ENCODE data around the gene MTUS2. TPM values are rescaled to one million over a fixed set of nuclear protein-coding genes. Genes with fewer than 3 reads are reported as not detected.

Gene MTUS2
- not detected in 2 replicates for total RNA-seq (2014; rRNA removed; shearing (Covaris generic))
- 0.01 and 0.06 TPM in 2 replicates for polyA plus RNA-seq (2015; cell fraction: cytosol; rRNA removed)
- polyA plus RNA-seq (2015; cell fraction: nucleus; rRNA removed): 0.31 and 0.51 TPM in 2 replicates

GRCh38 chr13:28820099-28821051, at the start of gene MTUS2:
MTUS2 (plus strand) TSS chr13:28820339.
- no peak for DNase-seq (ENCODE audit: low read depth, low spot score)
- in situ Hi-C loops (cut with HindIII; ENCODE audit: low pct_unique_long_range_greater_than_20kb, low sequenced_read_pairs): no loop called here

GRCh38 chr13:28778308-28779215, 41.6 kb upstream of the MTUS2 start:
- in situ Hi-C loops (cut with HindIII; ENCODE audit: low pct_unique_long_range_greater_than_20kb, low sequenced_read_pairs): no loop called here
- no peak for DNase-seq (ENCODE audit: low read depth, low spot score)

- peak; percentile 4 for DNase-seq (ENCODE audit: low read depth, low spot score)
- in situ Hi-C loops (cut with HindIII; ENCODE audit: low pct_unique_long_range_greater_than_20kb, low sequenced_read_pairs): no loop called here
Measured at GRCh38 chr13:28792992-28793391, 27.1 kb upstream of the MTUS2 start.

GRCh38 chr13:28794396-28794795, 25.7 kb upstream of the MTUS2 start:
- in situ Hi-C loops (cut with HindIII; ENCODE audit: low pct_unique_long_range_greater_than_20kb, low sequenced_read_pairs): no loop called here
- peak; percentile 94 for DNase-seq (ENCODE audit: low read depth, low spot score)

- DNase-seq (ENCODE audit: low read depth, low spot score): no peak
- in situ Hi-C loops (cut with HindIII; ENCODE audit: low pct_unique_long_range_greater_than_20kb, low sequenced_read_pairs): no loop called here
Measured at GRCh38 chr13:28796938-28797257, 23.2 kb upstream of the MTUS2 start.

- peak; percentile 61 for DNase-seq (ENCODE audit: low read depth, low spot score)
- in situ Hi-C loops (cut with HindIII; ENCODE audit: low pct_unique_long_range_greater_than_20kb, low sequenced_read_pairs): no loop called here
Measured at GRCh38 chr13:28805193-28805819, 14.8 kb upstream of the MTUS2 start.

GRCh38 chr13:28817204-28817603, 2.9 kb upstream of the MTUS2 start:
- peak; percentile 62 for DNase-seq (ENCODE audit: low read depth, low spot score)
- in situ Hi-C loops (cut with HindIII; ENCODE audit: low pct_unique_long_range_greater_than_20kb, low sequenced_read_pairs): no loop called here

GRCh38 chr13:28819046-28819730, 951 bp upstream of the MTUS2 start:
- in situ Hi-C loops (cut with HindIII; ENCODE audit: low pct_unique_long_range_greater_than_20kb, low sequenced_read_pairs): no loop called here
- no peak for DNase-seq (ENCODE audit: low read depth, low spot score)

GRCh38 chr13:28819735-28820098, 422 bp upstream of the MTUS2 start:
- in situ Hi-C loops (cut with HindIII; ENCODE audit: low pct_unique_long_range_greater_than_20kb, low sequenced_read_pairs): no loop called here
- DNase-seq (ENCODE audit: low read depth, low spot score): peak; percentile 34

- in situ Hi-C loops (cut with HindIII; ENCODE audit: low pct_unique_long_range_greater_than_20kb, low sequenced_read_pairs): no loop called here
- no peak for DNase-seq (ENCODE audit: low read depth, low spot score)
Measured at GRCh38 chr13:28822151-28822550, 2.0 kb downstream of the MTUS2 start.

GRCh38 chr13:28822801-28823200, 2.7 kb downstream of the MTUS2 start:
- in situ Hi-C loops (cut with HindIII; ENCODE audit: low pct_unique_long_range_greater_than_20kb, low sequenced_read_pairs): no loop called here
- DNase-seq (ENCODE audit: low read depth, low spot score): no peak

GRCh38 chr13:28825379-28825778, 5.2 kb downstream of the MTUS2 start:
- no peak for DNase-seq (ENCODE audit: low read depth, low spot score)
- in situ Hi-C loops (cut with HindIII; ENCODE audit: low pct_unique_long_range_greater_than_20kb, low sequenced_read_pairs): no loop called here

GRCh38 chr13:28826368-28826767, 6.2 kb downstream of the MTUS2 start:
- in situ Hi-C loops (cut with HindIII; ENCODE audit: low pct_unique_long_range_greater_than_20kb, low sequenced_read_pairs): no loop called here
- DNase-seq (ENCODE audit: low read depth, low spot score): no peak

GRCh38 chr13:28830580-28830979, 10.4 kb downstream of the MTUS2 start:
- in situ Hi-C loops (cut with HindIII; ENCODE audit: low pct_unique_long_range_greater_than_20kb, low sequenced_read_pairs): no loop called here
- no peak for DNase-seq (ENCODE audit: low read depth, low spot score)

GRCh38 chr13:28831117-28831516, 11.0 kb downstream of the MTUS2 start:
- in situ Hi-C loops (cut with HindIII; ENCODE audit: low pct_unique_long_range_greater_than_20kb, low sequenced_read_pairs): no loop called here
- no peak for DNase-seq (ENCODE audit: low read depth, low spot score)

- DNase-seq (ENCODE audit: low read depth, low spot score): no peak
- in situ Hi-C loops (cut with HindIII; ENCODE audit: low pct_unique_long_range_greater_than_20kb, low sequenced_read_pairs): no loop called here
Measured at GRCh38 chr13:28837111-28837510, 17.0 kb downstream of the MTUS2 start.

GRCh38 chr13:28843639-28844038, 23.5 kb downstream of the MTUS2 start:
- in situ Hi-C loops (cut with HindIII; ENCODE audit: low pct_unique_long_range_greater_than_20kb, low sequenced_read_pairs): no loop called here

More at GRCh38 chr13:28843639-28844038, 23.5 kb downstream of the MTUS2 start:
- DNase-seq (ENCODE audit: low read depth, low spot score): no peak
